ENCODE results near the gene AGK. TPM values are rescaled to one million over a fixed set of nuclear protein-coding genes. Genes with fewer than 3 reads are reported as not detected.

Gene AGK
- total and polyA plus RNA-seq, 2 of the 8 experiments (the other 6 are each of a cell fraction or from before 2014, with no cell fraction given), result 25.8 to 34.0 TPM

GRCh38 chr7:141525973-141526514 lies 25.2 kb upstream of the AGK start (continued):
- no peak for TF ChIP-seq CHD7 (IDR thresholded peaks at IDR 0.05; ENCODE audit: insufficient replicate concordance, low read length)
- TF ChIP-seq POLR2AphosphoS5 (IDR thresholded peaks at IDR 0.05; ENCODE audit: low read depth, low read length), result no peak
- TF ChIP-seq EGR1 (IDR thresholded peaks at IDR 0.05; ENCODE audit: borderline replicate concordance, low read depth, low read length), result no peak
- no peak for TF ChIP-seq ASH2L (IDR thresholded peaks at IDR 0.05; ENCODE audit: low read length)
- TF ChIP-seq EZH2 (IDR thresholded peaks at IDR 0.05; ENCODE audit: low read depth, low read length, severe bottlenecking), result no peak
- TF ChIP-seq KDM5A (IDR thresholded peaks at IDR 0.05; ENCODE audit: low read length), result no peak
- no peak for TF ChIP-seq TEAD4 (IDR thresholded peaks at IDR 0.05; ENCODE audit: low read depth, low read length)
- no peak for TF ChIP-seq CBX8 (IDR thresholded peaks at IDR 0.05; ENCODE audit: borderline replicate concordance, low read depth, low read length)
- TF ChIP-seq CEBPB (IDR thresholded peaks at IDR 0.05; ENCODE audit: low read depth, low read length), result no peak
- no peak for TF ChIP-seq EP300 (IDR thresholded peaks at IDR 0.05; ENCODE audit: borderline replicate concordance in 1 of 2, low read depth in 2 of 2, low read length in 2 of 2)
- no peak for TF ChIP-seq MAFK (IDR thresholded peaks at IDR 0.05; ENCODE audit: low read depth, low read length)
